Heart left ventricle (tissue), 16 donors: Measurements from ENCODE around the gene PHF20. TPM values are rescaled to one million over a fixed set of nuclear protein-coding genes. Genes with fewer than 3 reads are reported as not detected.
A peak's percentile ranks its signal among the peaks of the same experiment; 100 is the strongest.
"Not testable (repeated sequence)": the region's sequence is repeated elsewhere in the genome, so short reads cannot be mapped to it uniquely, and the experiment has no call there.

Source experiments
- ATAC-seq, 4 donors: fragments of 200-7000 bp; cut with Tn5 transposase; one replicate each; pipeline ENCODE4 v1.9.1; 2020 to 2022; ENCODE audit warnings: moderate library complexity in 4 of 4, mild to moderate bottlenecking in 3 of 4, moderate number of reproducible peaks in 1 of 4
- DNase-seq, 5 donors: peaks; one replicate each; pipeline ENCODE4 v3.0.0-alpha.2; 2020
- H3K27ac ChIP-seq, 12 donors: fragments of 200-600 bp; sonication (generic) in 4 of 12; one replicate each; pipeline versions ENCODE4 v1.5.0 to v1.8.0; 2016 to 2022; ENCODE audit warnings: mild to moderate bottlenecking in 2 of 12
- H3K27me3 ChIP-seq, 9 donors: fragments of 200-600 bp; sonication (generic) in 2 of 9; one replicate each; pipeline versions ENCODE4 v1.5.1 to v1.8.0; 2016 to 2022; ENCODE audit warnings: mild to moderate bottlenecking in 3 of 9
- H3K36me3 ChIP-seq, 9 donors: fragments of 200-600 bp; sonication (generic) in 2 of 9; one replicate each; pipeline versions ENCODE4 v1.5.0 to v1.8.0; 2018 to 2022; ENCODE audit warnings: mild to moderate bottlenecking in 2 of 9
- H3K4me1 ChIP-seq, 12 donors: fragments of 200-600 bp; sonication (generic) in 4 of 12; one replicate each; pipeline versions ENCODE4 v1.5.0 to v1.8.0; 2016 to 2022; ENCODE audit warnings: mild to moderate bottlenecking in 3 of 12
- H3K4me3 ChIP-seq, 12 donors: fragments of 200-600 bp; sonication (generic) in 4 of 12; one replicate each; pipeline versions ENCODE4 v1.5.0 to v1.8.0; 2017 to 2022; ENCODE audit warnings: mild to moderate bottlenecking in 9 of 12, moderate library complexity in 4 of 12
- H3K9me3 ChIP-seq, 12 donors: fragments of 200-600 bp; sonication (generic) in 4 of 12; one replicate each; pipeline versions ENCODE4 v1.5.0 to v1.8.0; 2016 to 2022; ENCODE audit warnings: mild to moderate bottlenecking in 1 of 12
- CTCF ChIP-seq, 12 donors: fragments of 200-600 bp; sonication (generic) in 4 of 12; IDR thresholded peaks; one replicate each; pipeline versions ENCODE4 v1.5.0 to v1.8.0; 2018 to 2022; ENCODE audit warnings: antibody characterized with exemption in 12 of 12, mild to moderate bottlenecking in 5 of 12
- POLR2A ChIP-seq, 2 donors: fragments of 450-650 bp; IDR thresholded peaks; one replicate each; pipeline ENCODE4 v1.6.1; 2017; ENCODE audit warnings: antibody characterized with exemption in 2 of 2, mild to moderate bottlenecking in 2 of 2, moderate library complexity in 2 of 2
- WGBS, 4 donors: extraction: QIAGEN DNeasy Blood & Tissue Kit in 2 of 4; methylation state at CpG; one replicate each; pipeline versions ENCODE4 v1.1.5 to v1.1.7; 2013 to 2018; 5-methylcytosine and 5-hydroxymethylcytosine counted together
- intact Hi-C, 10 donors: fragments of 100-400 bp; cut with DNase I; formaldehyde crosslinking; loops; one replicate each; pipeline versions ENCODE4 v1.11.1 to v1.14.2; 2022
- polyA plus RNA-seq, 2 donors: library from polyadenylated mRNA; stranded (reverse); fragments of 200-250 nt; gene quantifications; one replicate each; pipeline ENCODE4 v1.2.3, GENCODE V29; 2013
- total RNA-seq, 9 donors: library from RNA; depleted of rRNA in 2 of 9; stranded (reverse); fragments of >200 nt in 2 of 9; fragmentation: NEBNext Ultra II Directional in 3 of 9; extraction: Animal tissue kit (Norgen Biotek cat#: 25700) in 3 of 9; gene quantifications; one replicate each; pipeline versions ENCODE4 v1.1.0 to v1.2.4, GENCODE V29; 2016 to 2023
- donor health status: ischemic (EF 13 %, LVEDD 7.1; RV severe dilation, severe dysfunction).
- donor health status: healthy with polysubstance abuse.
- donor health status: DM: no; HTN: yes; CAD: no.
- donor health status: DM: no; HTN: no; CAD: no.
- donor health status: ischemic (EF 25% LVEDD 6.9; RV normal size, moderate dysfunction).
- donor health status: ischemic (EF 25% LVEDD 5.7; RV mildly dilated, moderate dysfunction).
- donor health status: healthy.
- donor health status: DM: yes; HTN: yes; CAD: no.
- donor health status: ischemic (EF 35%, LVEDD 5.7; RV mildly dilated, moderate dysfunction).
- donor health status: nonischemic (EF 11% LVEDD 7.7; RV severe dilation, severe dysfunction).
- donor health status: DM: yes; HTN: yes; CAD: no.
- donor health status: PGD.
- donor health status: ischemic (EF 29% LVEDD 5.4; RV normal size, mild dysfunction).
- donor health status: nonischemic (EF 23%, LVEDD 6.1; RV moderate dilation, normal function).

PHF20 gene
- total and polyA plus RNA-seq, 11 donors: 25.8 to 48.9 (median 36.5) TPM

GRCh38 chr20:35954200-35954906 lies 182.5 kb downstream of the PHF20 start, which contains the start of gene SCAND1:
TSS of gene SCAND1 (minus strand) at chr20:35954502. CDS start at chr20:35954284, 218 bp downstream.
- Histone ChIP-seq H3K4me1 (peaks cover 4 to 32% (median 21%) of the 10 kb centered on the region in 12 donors), H3K27ac (peak within 1 kb of the TSS; percentile 95 to 100 (median 97)), H3K4me3 (peak within 1 kb of the TSS; percentile 69 to 96 (median 84)), H3K27me3 (no peaks in the 10 kb centered on the region), H3K9me3 (no peaks in the 10 kb centered on the region), H3K36me3 (peaks cover 0 to 9% (median 0%) of the 10 kb centered on the region in 9 donors)
- DNase-seq: peak; percentile 94 to 96 (median 96)
- 0 to 1% (median 0%) methylated on average over 33 to 76 of the region's 76 CpGs for WGBS, 4 donors
- peak; percentile 93 to 94 (median 94) for ATAC-seq
- TF ChIP-seq CTCF (IDR thresholded peaks at IDR 0.05) (peak; percentile 92 to 100 (median 98)), POLR2A (IDR thresholded peaks at IDR 0.05) (peak in 1 of 2 donors; percentile 82)
- intact Hi-C loops: loop anchor here in 1 of 10 donors (5.0 kb wide), 1 partner anchor 98 kb away; no protein-coding TSS in a partner anchor

GRCh38 chr20:35954907-35955251 lies 183.1 kb downstream of the PHF20 start:
- DNase-seq (peak in 1 of 5 donors; percentile 63), ATAC-seq (peak in 2 of 4 donors; percentile 1 to 6)
- H3K9me3 ChIP-seq: no peaks in the 10 kb centered on the region
- WGBS, 4 donors: 1 to 2% (median 2%) methylated on average over 17 to 19 of the region's 19 CpGs
- H3K27me3 ChIP-seq: no peaks in the 10 kb centered on the region
- H3K4me3 ChIP-seq: peak overlapping the region; percentile 69 to 96 (median 84)
- intact Hi-C loops: loop anchor here in 1 of 10 donors (5.0 kb wide), 1 partner anchor 97 kb away; no protein-coding TSS in a partner anchor
- H3K36me3 ChIP-seq: peaks cover 0 to 7% (median 0%) of the 10 kb centered on the region in 9 donors
- no peak for TF ChIP-seq CTCF (IDR thresholded peaks at IDR 0.05)
- no peak for TF ChIP-seq POLR2A (IDR thresholded peaks at IDR 0.05)
- H3K27ac ChIP-seq: peak overlapping the region; percentile 95 to 100 (median 97)
- H3K4me1 ChIP-seq: peaks cover 4 to 32% (median 21%) of the 10 kb centered on the region in 12 donors

- Histone ChIP-seq H3K36me3 (peaks cover 0 to 7% (median 0%) of the 10 kb centered on the region in 9 donors), H3K27me3 (no peaks in the 10 kb centered on the region), H3K27ac (no peak overlapping the region), H3K4me3 (no peak overlapping the region), H3K4me1 (peaks cover 4 to 28% (median 20%) of the 10 kb centered on the region in 12 donors), H3K9me3 (no peaks in the 10 kb centered on the region)
- no peak for TF ChIP-seq CTCF (IDR thresholded peaks at IDR 0.05)
- TF ChIP-seq POLR2A (IDR thresholded peaks at IDR 0.05): no peak
- intact Hi-C loops: no loop called here
- ATAC-seq (no peak), DNase-seq (no peak)
Observed at GRCh38 chr20:35956616-35957015, 184.8 kb downstream of the PHF20 start.

- H3K36me3 ChIP-seq, H3K27me3 ChIP-seq, H3K27ac ChIP-seq, H3K9me3 ChIP-seq, H3K4me3 ChIP-seq, H3K4me1 ChIP-seq, DNase-seq, intact Hi-C loops, ATAC-seq: not testable (repeated sequence)
- WGBS, 4 donors: 84 to 92% (median 87%) methylated on average over 6 of the region's 6 CpGs
Observed at GRCh38 chr20:35959291-35959690, 187.5 kb downstream of the PHF20 start.
